HepG2 (cell line): Measurements from ENCODE around the gene SIGLEC10. TPM values are rescaled to one million over a fixed set of nuclear protein-coding genes. Genes with fewer than 3 reads are reported as not detected.

Experiments
- ATRX ChIP-seq: sonication (generic); formaldehyde crosslinking; IDR thresholded peaks from 2 replicates; pipeline ENCODE4 v1.4.0; 2020; ENCODE audit warnings: missing genetic modification reagents, borderline replicate concordance
- CREB1 ChIP-seq, 2 experiments: fragments of 450-650 bp in 1 of 2; IDR thresholded peaks; 2 replicates each; pipeline ENCODE4 v1.6.1; 2016 to 2017; ENCODE audit warnings: control low read depth in 1 of 2, mild to moderate bottlenecking in 1 of 2, missing compliant biosample characterization in 1 of 2, missing genetic modification characterization in 1 of 2
- CSRNP1 ChIP-seq: sonication (generic); formaldehyde crosslinking; IDR thresholded peaks from 2 replicates; pipeline ENCODE4 v1.8.1; 2023; ENCODE audit warnings: mild to moderate bottlenecking, missing genetic modification reagents
- ETV5 ChIP-seq: IDR thresholded peaks from 2 replicates; pipeline ENCODE4 v1.6.1; 2018; ENCODE audit warnings: missing biosample characterization, missing genetic modification reagents, inconsistent platforms, borderline replicate concordance
- FOXA3 ChIP-seq: IDR thresholded peaks from 2 replicates; pipeline ENCODE4 v1.6.1; 2016; ENCODE audit warnings: missing genetic modification reagents, missing compliant biosample characterization
- HNRNPL ChIP-seq: fragments of 200-400 bp; formaldehyde crosslinking; IDR thresholded peaks from 2 replicates; pipeline ENCODE4 v1.6.1; 2017; ENCODE audit warnings: mild to moderate bottlenecking, low read depth, low read length
- KAT8 ChIP-seq: IDR thresholded peaks from 2 replicates; pipeline ENCODE4 v1.6.1; 2016; ENCODE audit warnings: missing genetic modification reagents, missing compliant biosample characterization
- KDM1A ChIP-seq: IDR thresholded peaks from 2 replicates; pipeline ENCODE4 v1.6.1; 2016; ENCODE audit warnings: missing compliant biosample characterization
- MAZ ChIP-seq, 2 experiments: sonication (generic) in 1 of 2; formaldehyde crosslinking in 1 of 2; IDR thresholded peaks; 2 replicates each; pipeline versions ENCODE4 v1.5.0 to v1.6.1; 2012 to 2020; ENCODE audit warnings: low read depth in 2 of 2, mild to moderate bottlenecking in 2 of 2, borderline replicate concordance in 1 of 2, improper control_type of control experiment in 1 of 2, low read length in 1 of 2, missing genetic modification reagents in 1 of 2, moderate library complexity in 1 of 2
- PRDM10 ChIP-seq: sonication (generic); formaldehyde crosslinking; IDR thresholded peaks from 2 replicates; pipeline ENCODE4 v1.4.0; 2020; ENCODE audit warnings: low read depth, missing genetic modification reagents
- SAP130 ChIP-seq: IDR thresholded peaks from 2 replicates; pipeline ENCODE4 v1.6.1; 2016; ENCODE audit warnings: low read depth
- SIX4 ChIP-seq: sonication (generic); formaldehyde crosslinking; IDR thresholded peaks from 2 replicates; pipeline ENCODE4 v1.4.0; 2020; ENCODE audit warnings: missing genetic modification reagents
- STAG1 ChIP-seq: sonication (generic); formaldehyde crosslinking; IDR thresholded peaks from 2 replicates; pipeline ENCODE4 v1.4.0; 2020; ENCODE audit warnings: missing genetic modification reagents
- TCF7 ChIP-seq: sonication (generic); IDR thresholded peaks from 2 replicates; pipeline ENCODE4 v1.6.1; 2016; ENCODE audit warnings: antibody characterized with exemption, low read depth
- TFE3 ChIP-seq: IDR thresholded peaks from 2 replicates; pipeline ENCODE4 v1.6.1; 2016
- ZBTB7A ChIP-seq: sonication (generic); formaldehyde crosslinking; IDR thresholded peaks from 2 replicates; pipeline ENCODE4 v1.8.0; 2022; ENCODE audit warnings: mild to moderate bottlenecking, missing genetic modification reagents
- ZFX ChIP-seq: sonication (generic); formaldehyde crosslinking; IDR thresholded peaks from 2 replicates; pipeline ENCODE4 v1.4.0; 2020; ENCODE audit warnings: mild to moderate bottlenecking, low read depth, missing genetic modification reagents, moderate library complexity
- ZNF136 ChIP-seq: sonication (generic); formaldehyde crosslinking; IDR thresholded peaks from 2 replicates; pipeline ENCODE4 v1.8.1; 2022; ENCODE audit warnings: low read depth, mild to moderate bottlenecking, moderate library complexity, missing genetic modification reagents
- ZNF574 ChIP-seq: sonication (generic); formaldehyde crosslinking; IDR thresholded peaks from 2 replicates; pipeline ENCODE4 v1.4.0; 2020; ENCODE audit warnings: missing genetic modification reagents
- ZNF629 ChIP-seq: sonication (generic); formaldehyde crosslinking; conservative IDR thresholded peaks from 2 replicates; pipeline ENCODE4 v1.5.0; 2020; ENCODE audit warnings: missing genetic modification reagents
- polyA plus RNA-seq, 8 experiments: library from polyadenylated mRNA; depleted of rRNA in 3 of 8; stranded (reverse) in 7 of 8; unstranded in 1 of 8; fragments of >200 nt; fragmentation: Illumina TruSeq in 4 of 8; extraction: Trizol in 4 of 8; gene quantifications; 2 replicates each; pipeline versions ENCODE4 v1.2.1 to v1.2.3, GENCODE V29; 2011 to 2016; ENCODE audit warnings: low read depth in 4 of 8, missing spikeins in 1 of 8, mixed read lengths in 1 of 8; ENCODE audit not compliant: insufficient read depth in 1 of 8
- total RNA-seq, 5 experiments: library from RNA; depleted of rRNA; stranded (reverse); fragments of >200 nt; fragmentation: Illumina TruSeq; extraction: Trizol; gene quantifications; 2 replicates each; pipeline ENCODE4 v1.2.3, GENCODE V29; 2016; ENCODE audit warnings: low read depth in 1 of 5

Gene SIGLEC10
- total and polyA plus RNA-seq, 2 of the 13 experiments (the other 11 are each of a cell fraction or from before 2014, with no cell fraction given), result not detected

- TF ChIP-seq PRDM10 (CRISPR knock-in tag) (no peak), TFE3 (CRISPR knock-in tag) (no peak), ZFX (CRISPR knock-in tag) (peak; percentile 22; the same call in 1 of the 2 replicates), CSRNP1 (no peak), ZNF629 (CRISPR knock-in tag) (no peak), ZNF574 (CRISPR knock-in tag) (no peak), ATRX (CRISPR knock-in tag) (no peak), KAT8 (CRISPR knock-in tag) (peak; percentile 55; the same call in 1 of the 2 replicates), STAG1 (no peak), SIX4 (CRISPR knock-in tag) (no peak), KDM1A (CRISPR knock-in tag) (no peak), HNRNPL (no peak), ZBTB7A (CRISPR knock-in tag) (no peak), CREB1 (IDR thresholded peaks at IDR 0.05) (no peak), CREB1 (CRISPR knock-in tag; IDR thresholded peaks at IDR 0.05) (no peak), TCF7 (no peak), SAP130 (CRISPR knock-in tag) (peak; percentile 13; the same call in 1 of the 2 replicates), MAZ (IDR thresholded peaks at IDR 0.05; ENCODE audit: borderline replicate concordance, low read depth, low read length) (no peak), MAZ (CRISPR knock-in tag; IDR thresholded peaks at IDR 0.05; ENCODE audit: low read depth) (no peak), ZNF136 (CRISPR knock-in tag) (no peak), ETV5 (CRISPR knock-in tag) (no peak), FOXA3 (CRISPR knock-in tag) (no peak)
Observed at GRCh38 chr19:51460164-51460992, 42.9 kb upstream of the SIGLEC10 start (continued).
